Endothelial cell of umbilical vein (primary cell): ENCODE data around the gene CAMSAP3. TPM values are rescaled to one million over a fixed set of nuclear protein-coding genes. Genes with fewer than 3 reads are reported as not detected.

Experiments
- BruUV-seq: library from RNA; stranded (reverse); fragments of 400-500 nt; replicated peaks from 2 replicates; lab custom pipeline; 2021; lab: Mats Ljungman, UMichigan
- CTCF ChIA-PET: fragments of 300-600, 350-600 bp; sonication (Branson Sonifier 250); formaldehyde crosslinking; loops from one replicate; lab custom pipeline; 2021; ENCODE audit warnings: antibody characterized with exemption, inconsistent platforms; lab: Charles Lee
- POLR2A ChIA-PET: fragments of 300-600, 350-600 bp; sonication (Branson Sonifier 250); formaldehyde crosslinking; loops from one replicate; lab custom pipeline; 2021; ENCODE audit warnings: antibody characterized with exemption, inconsistent platforms; lab: Charles Lee
- DNase-seq: peaks from one replicate; pipeline ENCODE4 v3.0.0-alpha.2; 2011; ENCODE audit warnings: low read depth, low spot score
- FAIRE-seq: peaks from 2 replicates; lab custom pipeline; 2011; peaks lifted over from hg19 to GRCh38; lab: Jason Lieb, UNC
- H2AFZ ChIP-seq: 2 replicates; pipeline ENCODE4 v1.6.0; 2012; ENCODE audit warnings: low read depth, low read length, control low read depth, inconsistent platforms
- H3K27ac ChIP-seq: 2 replicates; pipeline ENCODE4 v1.5.1; 2011; ENCODE audit warnings: low read depth, mild to moderate bottlenecking, control low read depth, low read length, moderate library complexity; ENCODE audit not compliant: insufficient read depth
- H3K27me3 ChIP-seq, 2 experiments: 2 replicates each; pipeline versions ENCODE4 v1.6.0 to v1.6.1; 2011; ENCODE audit warnings: low read length in 2 of 2, mixed read lengths in 1 of 2; ENCODE audit not compliant: control insufficient read depth in 2 of 2, insufficient read depth in 2 of 2
- H3K36me3 ChIP-seq, 2 experiments: 2 replicates in 1 of 2; 3 replicates in 1 of 2; pipeline ENCODE4 v1.5.1; 2011; ENCODE audit warnings: low read length in 2 of 2, mild to moderate bottlenecking in 1 of 2, moderate library complexity in 1 of 2; ENCODE audit not compliant: control insufficient read depth in 2 of 2, insufficient read depth in 2 of 2; ENCODE audit errors: extremely low read depth in 1 of 2
- H3K4me1 ChIP-seq: 3 replicates; pipeline ENCODE4 v1.5.1; 2011; ENCODE audit warnings: mild to moderate bottlenecking, low read length; ENCODE audit not compliant: control insufficient read depth, insufficient read depth; ENCODE audit errors: extremely low read depth
- H3K4me2 ChIP-seq: 2 replicates; pipeline ENCODE4 v1.6.1; 2011; ENCODE audit warnings: low read length, control low read depth, mixed read lengths; ENCODE audit not compliant: insufficient read depth
- H3K4me3 ChIP-seq, 3 experiments: fragments of 200-600 bp in 1 of 3; sonication (generic), shearing (Covaris generic) in 1 of 3; replicated peaks in 1 of 3; 2 replicates each; pipeline ENCODE4 v1.5.1; 2011 to 2016; ENCODE audit warnings: control low read depth in 3 of 3, low read length in 3 of 3, mild to moderate bottlenecking in 2 of 3, inconsistent platforms in 1 of 3, low read depth in 1 of 3, moderate library complexity in 1 of 3; ENCODE audit not compliant: insufficient read depth in 1 of 3
- H3K79me2 ChIP-seq: 2 replicates; pipeline ENCODE4 v1.6.0; 2012; ENCODE audit warnings: low read length, inconsistent platforms; ENCODE audit not compliant: control insufficient read depth, insufficient read depth
- H3K9ac ChIP-seq: replicated peaks from 2 replicates; pipeline ENCODE3; 2011; ENCODE audit warnings: low read length, control low read depth; ENCODE audit not compliant: insufficient read depth; ENCODE audit errors: extremely low read depth
- H3K9me1 ChIP-seq: replicated peaks from 3 replicates; pipeline ENCODE4 v1.6.0; 2011; ENCODE audit warnings: mild to moderate bottlenecking, low read length; ENCODE audit not compliant: control insufficient read depth, insufficient read depth; ENCODE audit errors: extremely low read depth
- H3K9me3 ChIP-seq: replicated peaks from 2 replicates; pipeline ENCODE4 v1.5.1; 2012; ENCODE audit warnings: low read length, inconsistent platforms; ENCODE audit not compliant: control insufficient read depth, insufficient read depth
- H4K20me1 ChIP-seq: replicated peaks from 2 replicates; pipeline ENCODE3; 2011; ENCODE audit warnings: mild to moderate bottlenecking, low read length; ENCODE audit not compliant: control insufficient read depth, insufficient read depth; ENCODE audit errors: extremely low read depth
- CTCF ChIP-seq, 2 donors: IDR thresholded peaks; 1 replicate in 1 of 2; 2 replicates in 1 of 2; pipeline ENCODE4 v1.5.1; 2011; ENCODE audit warnings: low read length in 2 of 2, mild to moderate bottlenecking in 2 of 2, moderate library complexity in 2 of 2, control low read depth in 1 of 2, inconsistent platforms in 1 of 2, low read depth in 1 of 2; ENCODE audit not compliant: insufficient read depth in 1 of 2; ENCODE audit errors: extremely low read depth in 1 of 2
- EZH2 ChIP-seq: IDR thresholded peaks from 2 replicates; pipeline ENCODE4 v1.6.1; 2012; ENCODE audit warnings: borderline replicate concordance, low read depth, mild to moderate bottlenecking, moderate library complexity, low read length, inconsistent platforms; ENCODE audit not compliant: severe bottlenecking
- FOS ChIP-seq: IDR thresholded peaks from 2 replicates; pipeline ENCODE4 v1.6.1; 2011; ENCODE audit warnings: mild to moderate bottlenecking, low read length, moderate library complexity, borderline replicate concordance; ENCODE audit not compliant: insufficient read depth
- GATA2 ChIP-seq: IDR thresholded peaks from 2 replicates; pipeline ENCODE4 v1.7.0; 2011; ENCODE audit warnings: low read depth, mild to moderate bottlenecking, moderate library complexity, mixed read lengths, low read length; ENCODE audit not compliant: insufficient read length, insufficient read depth
- MAX ChIP-seq: IDR thresholded peaks from 2 replicates; pipeline ENCODE4 v1.6.1; 2011; ENCODE audit not compliant: insufficient read depth, insufficient read length
- MYC ChIP-seq: IDR thresholded peaks from one replicate; pipeline ENCODE4 v1.6.1; 2011; ENCODE audit warnings: mild to moderate bottlenecking, low read depth, low read length
- POLR2A ChIP-seq: IDR thresholded peaks from 2 replicates; pipeline ENCODE4 v1.6.1; 2012; ENCODE audit warnings: low read depth, mild to moderate bottlenecking, control low read depth, low read length
- POLR2AphosphoS5 ChIP-seq: IDR thresholded peaks from 2 replicates; pipeline ENCODE4 v1.6.1; 2012; ENCODE audit warnings: low read depth, mild to moderate bottlenecking, control low read depth, low read length, moderate library complexity; ENCODE audit not compliant: insufficient read depth
- dilution Hi-C: fragments of 300-500 bp; cut with MboI; formaldehyde crosslinking; loops from one replicate; pipeline ENCODE4 v1.15.0; 2019; ENCODE audit warnings: low sequenced_read_pairs; ENCODE audit not compliant: extremely low pct_ligation_motif_present
- intact Hi-C: fragments of 100-400 bp; cut with micrococcal nuclease; formaldehyde crosslinking; loops from one replicate; pipeline ENCODE4 v1.10.0; 2022
- polyA plus RNA-seq, 4 experiments: library from polyadenylated mRNA; depleted of rRNA in 3 of 4; stranded (reverse) in 3 of 4; unstranded in 1 of 4; fragments of >200 nt; gene quantifications; 2 replicates each; pipeline versions ENCODE4 v1.2.1 to v1.2.3, GENCODE V29; 2011 to 2012; ENCODE audit warnings: missing spikeins in 1 of 4
- total RNA-seq: library from RNA; stranded (reverse); gene quantifications from 2 replicates; pipeline ENCODE4 v1.2.3, GENCODE V29; 2021

CAMSAP3 gene
- total and polyA plus RNA-seq, 2 donors (not counting 3 experiments of a cell fraction or from before 2014, with no cell fraction given): 0.11 to 0.22 TPM

DNA sequence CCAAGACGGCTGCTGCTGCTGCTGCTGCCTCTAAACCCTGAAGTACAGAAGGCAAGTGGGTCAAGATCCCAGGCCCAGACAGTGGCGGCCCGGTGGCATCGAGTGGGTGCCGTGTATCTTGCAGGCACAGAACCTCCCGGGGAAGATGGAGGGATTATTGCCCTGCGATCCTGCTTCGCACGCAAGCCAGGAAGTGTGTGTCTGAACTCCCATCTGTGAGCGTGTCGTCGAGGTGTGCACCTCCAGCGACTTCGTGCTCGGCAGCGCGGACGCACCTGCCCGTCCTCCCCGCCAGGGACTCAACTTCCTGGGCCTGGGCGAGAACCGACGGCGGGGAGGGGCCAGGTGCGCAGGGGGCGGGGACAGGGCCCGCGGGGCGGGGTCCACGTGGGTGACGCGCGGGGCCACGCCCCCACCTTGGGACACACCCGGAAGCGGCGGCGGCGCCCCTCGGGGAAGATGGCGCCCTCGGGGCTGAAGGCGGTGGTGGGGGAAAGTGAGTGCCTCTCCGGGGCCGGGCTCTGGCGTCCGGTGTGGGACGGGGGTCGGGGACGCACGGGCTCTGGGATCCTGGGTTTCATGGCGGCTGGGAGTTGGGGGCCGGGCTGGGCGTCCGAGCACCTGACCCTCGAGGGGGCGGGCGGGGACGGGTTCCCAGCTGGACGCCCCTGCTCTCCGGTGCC lies 41.2 kb downstream of the CAMSAP3 start, which contains the start of gene STXBP2:
STXBP2 (plus strand) TSS at position 420 of the 683 bp plus-strand sequence; CDS start at position 460, 40 bp downstream.
- Histone ChIP-seq H3K4me3 (peak within 1 kb of the TSS; percentile 42 to 62 (median 61)), H4K20me1 (no peaks in the 10 kb centered on the region), H3K9me1 (no peaks in the 10 kb centered on the region), H3K4me2 (peak within 1 kb of the TSS; percentile 53), H3K79me2 (no peaks in the 10 kb centered on the region), H3K27me3 (no peaks in the 10 kb centered on the region), H3K36me3 (peaks cover 0 to 4% of the 10 kb centered on the region in 2 experiments), H3K9me3 (no peaks in the 10 kb centered on the region), H3K27ac (peak within 1 kb of the TSS; percentile 58), H2AFZ (peak within 1 kb of the TSS; percentile 98), H3K9ac (peak within 1 kb of the TSS; percentile 49), H3K4me1 (peaks cover 7% of the 10 kb centered on the region)
- no peak for TF ChIP-seq MYC
- TF ChIP-seq POLR2AphosphoS5: peak; percentile 13
- no peak for TF ChIP-seq EZH2
- TF ChIP-seq CTCF (IDR thresholded peaks at IDR 0.05; ENCODE audit: extremely low read depth in 1 of 2, insufficient read depth in 1 of 2, low read depth in 1 of 2, low read length in 2 of 2): no peak
- no peak for TF ChIP-seq FOS
- TF ChIP-seq POLR2A: no peak
- TF ChIP-seq GATA2: no peak
- peak; percentile 10 for TF ChIP-seq MAX
- BruUV-seq: no TSS peak
- FAIRE-seq: no peak
- CTCF ChIA-PET: interaction anchor here (0.8 to 1.1 kb wide), 2 partner anchors 69 to 233 kb away, joined by 3 read pairs; no protein-coding TSS in a partner anchor
- dilution Hi-C loops (no loop called here), intact Hi-C loops (loop anchor here (1.0 kb wide), 1 partner anchor 8 kb away; the partner anchor contains the start of genes PET100 and XAB2)
- peak; percentile 34 for DNase-seq
- POLR2A ChIA-PET: no interaction called here
